HG03520 (cell line): ENCODE results near the gene KIF3C.
"Not testable (repeated sequence)": the region's sequence is repeated elsewhere in the genome, so short reads cannot be mapped to it uniquely, and the experiment has no call there.

Source experiments
- ATAC-seq: cut with Tn5 transposase; IDR thresholded peaks from one replicate; pipeline ENCODE4 v1.9.1; 2021; ENCODE audit warnings: mild to moderate bottlenecking, moderate library complexity; ENCODE audit not compliant: unreplicated experiment

KIF3C gene

GRCh38 chr2:25982273-25982967 lies at the start of gene KIF3C:
TSS of gene KIF3C (minus strand) at chr2:25982497. CDS start at chr2:25981917, 580 bp downstream.
- no peak for ATAC-seq

GRCh38 chr2:26028083-26028482 lies 45.8 kb upstream of the KIF3C start:
- ATAC-seq = not testable (repeated sequence)

- ATAC-seq = no peak
Measured at GRCh38 chr2:26025509-26025908, 43.2 kb upstream of the KIF3C start.

GRCh38 chr2:26024260-26024659 lies 42.0 kb upstream of the KIF3C start:
- no peak for ATAC-seq

GRCh38 chr2:26020231-26020640 lies 37.9 kb upstream of the KIF3C start:
- no peak for ATAC-seq

GRCh38 chr2:26018184-26019055 lies 36.1 kb upstream of the KIF3C start:
- no peak for ATAC-seq

- ATAC-seq = no peak
Measured at GRCh38 chr2:26017464-26018183, 35.3 kb upstream of the KIF3C start.

GRCh38 chr2:26016706-26017045 lies 34.4 kb upstream of the KIF3C start:
- ATAC-seq = not testable (repeated sequence)

- no peak for ATAC-seq
Measured at GRCh38 chr2:26016012-26016705, 33.9 kb upstream of the KIF3C start.

- no peak for ATAC-seq
Measured at GRCh38 chr2:26013668-26014067, 31.4 kb upstream of the KIF3C start.

GRCh38 chr2:26011990-26012856 lies 29.9 kb upstream of the KIF3C start:
- no peak for ATAC-seq

GRCh38 chr2:26011609-26011989 lies 29.3 kb upstream of the KIF3C start:
- ATAC-seq = no peak

- ATAC-seq = no peak
Measured at GRCh38 chr2:26010943-26011342, 28.6 kb upstream of the KIF3C start.

- ATAC-seq = no peak
Measured at GRCh38 chr2:26009567-26009963, 27.3 kb upstream of the KIF3C start.

GRCh38 chr2:26008851-26009566 lies 26.7 kb upstream of the KIF3C start:
- no peak for ATAC-seq

- ATAC-seq = no peak
Measured at GRCh38 chr2:26008095-26008494, 25.8 kb upstream of the KIF3C start.

- no peak for ATAC-seq
Measured at GRCh38 chr2:26002632-26003310, 20.5 kb upstream of the KIF3C start.

- ATAC-seq = no peak
Measured at GRCh38 chr2:26001743-26002351, 19.6 kb upstream of the KIF3C start.
